Stimulated activated CD8-positive, alpha-beta memory T cell treated with anti-CD3 and anti-CD28 coated beads, Interleukin-15, amount 100 ng/mL, for 4 hours (primary cell): ENCODE data around the gene ANKS1B.
"Not testable (repeated sequence)": the region's sequence is repeated elsewhere in the genome, so short reads cannot be mapped to it uniquely, and the experiment has no call there.

Source experiments
- DNase-seq, 2 donors: peaks; one replicate each; pipeline ENCODE4 v3.0.0-alpha.2; 2020; ENCODE audit warnings: low read depth in 2 of 2

The ANKS1B gene

DNA sequence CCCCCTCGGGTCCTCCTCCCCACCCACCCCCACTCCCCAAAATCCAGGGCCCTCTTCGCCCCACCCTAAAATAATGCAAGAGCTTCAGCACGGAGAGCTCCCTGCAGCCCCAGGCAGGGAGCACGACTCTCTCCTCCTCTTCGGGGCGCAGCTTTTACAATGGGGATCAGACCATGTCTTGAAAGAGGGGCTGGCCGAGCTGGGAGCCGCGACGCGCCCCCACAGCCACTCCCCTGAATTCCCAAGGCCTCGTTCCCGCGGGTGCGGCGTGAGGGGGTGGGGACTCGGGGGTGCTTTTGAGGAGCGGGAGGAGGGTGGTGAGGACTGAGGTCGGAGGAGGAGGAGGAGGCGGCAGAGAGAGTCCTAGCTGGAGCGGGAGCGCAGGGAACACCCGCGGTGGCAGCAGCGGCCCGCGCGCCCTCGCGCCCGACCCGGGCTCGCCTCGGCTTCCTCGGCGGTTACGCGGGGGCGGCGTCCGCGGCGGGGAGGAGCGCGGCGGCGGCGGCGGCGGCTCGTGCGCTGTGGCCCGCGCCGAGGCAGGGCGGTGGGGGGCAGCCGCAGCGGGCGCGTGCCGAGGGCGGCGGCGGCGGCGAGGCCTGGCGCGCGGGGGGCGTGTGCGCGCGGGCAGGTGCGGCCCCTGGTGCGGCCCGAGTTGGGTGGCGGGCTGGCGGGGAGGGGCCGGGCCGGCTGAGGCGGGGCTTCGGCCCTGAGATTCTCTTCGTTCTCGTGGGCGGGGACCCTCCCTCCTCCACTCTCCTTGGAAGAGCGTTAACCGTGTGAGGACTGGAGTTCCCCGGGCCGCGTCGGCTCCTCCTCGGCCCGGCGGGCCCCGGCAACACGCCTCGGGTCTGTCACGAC is at the start of gene ANKS1B:
ANKS1B (minus strand) TSS at position 666 of the 858 bp plus-strand sequence. CDS start 699 bp downstream, outside the sequence.
- no peak for DNase-seq

DNA sequence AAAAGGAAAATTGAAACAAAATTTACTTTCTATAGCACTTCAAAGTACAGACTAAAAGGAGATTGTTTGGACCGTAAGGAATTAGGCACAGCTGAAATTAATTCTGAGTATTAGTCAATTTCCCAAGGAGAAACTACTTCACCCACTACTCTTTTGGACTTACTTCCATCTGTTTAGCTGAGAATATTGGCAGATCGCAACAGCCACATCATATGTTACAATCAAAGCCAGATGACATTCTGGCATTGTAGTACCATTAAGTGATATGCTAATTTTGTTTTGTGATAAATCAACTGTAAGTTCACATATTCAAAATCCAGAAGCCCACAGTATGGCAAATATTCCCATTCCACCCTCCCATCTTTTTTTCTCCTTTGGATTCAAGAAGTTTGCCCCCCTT is 47.1 kb upstream of the ANKS1B start:
- DNase-seq = no peak

DNA sequence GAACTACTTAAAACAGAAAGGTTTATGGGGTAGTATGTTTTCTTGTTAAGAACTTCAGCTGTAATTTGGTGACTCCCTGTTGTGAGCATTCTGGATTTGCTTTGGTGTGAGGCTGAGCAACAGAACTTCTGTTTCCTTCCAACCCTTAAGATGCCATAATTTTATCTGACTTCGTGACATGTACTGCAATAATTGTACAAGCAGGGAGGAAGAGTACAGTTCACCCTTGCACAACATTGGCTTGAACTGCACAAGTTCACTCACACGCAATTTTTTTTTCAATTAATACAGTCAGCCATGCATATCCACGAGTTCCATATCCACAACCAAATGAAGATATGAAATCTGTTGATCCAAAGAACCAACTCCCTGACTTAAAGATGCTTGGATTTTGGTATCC is 42.9 kb upstream of the ANKS1B start:
- DNase-seq = no peak

DNA sequence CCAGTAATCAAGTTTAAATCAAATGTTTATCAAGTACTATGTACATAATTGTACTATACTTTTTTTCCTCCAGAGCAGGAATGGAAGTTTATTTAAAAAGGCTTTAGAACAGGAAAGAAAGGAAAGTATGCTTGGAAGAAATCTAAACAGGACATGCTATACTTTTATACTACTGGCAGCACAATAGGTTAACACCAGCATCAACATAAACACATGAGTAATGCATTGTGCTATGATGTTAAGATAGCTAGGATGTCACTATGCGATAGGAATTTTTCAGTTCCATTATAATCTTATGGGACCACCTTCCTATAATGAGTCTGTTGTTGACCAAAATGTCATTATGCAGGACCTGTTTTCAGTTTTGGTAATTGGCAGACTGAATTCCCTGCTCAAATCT is 41.5 kb upstream of the ANKS1B start:
- DNase-seq = no peak

DNA sequence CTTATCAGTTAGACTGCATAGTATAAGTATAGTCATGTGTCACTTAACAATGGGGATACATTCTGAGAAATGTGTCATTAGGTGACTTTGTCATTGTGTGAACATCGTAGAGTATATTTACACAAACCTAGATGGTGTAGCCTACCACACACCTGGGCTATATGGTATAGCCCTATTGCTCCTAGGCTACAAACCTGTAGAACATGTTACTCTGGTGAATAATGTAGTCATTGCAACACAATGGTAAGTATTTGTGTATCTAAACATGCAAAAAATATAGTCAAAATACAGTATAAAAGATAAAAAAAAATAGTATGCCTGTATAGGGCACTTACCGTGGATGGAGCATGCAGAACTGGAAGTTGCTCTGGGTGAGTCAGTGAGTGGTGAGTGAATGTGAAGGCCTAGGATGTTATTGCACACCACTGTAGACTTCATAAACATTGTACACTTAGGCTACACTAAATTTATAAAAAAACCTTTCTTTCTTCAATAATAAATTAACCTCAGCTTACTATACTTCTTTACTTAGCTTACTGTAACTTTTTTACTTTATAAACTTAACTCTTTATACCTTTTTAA is 40.3 kb upstream of the ANKS1B start:
- DNase-seq = no peak

DNA sequence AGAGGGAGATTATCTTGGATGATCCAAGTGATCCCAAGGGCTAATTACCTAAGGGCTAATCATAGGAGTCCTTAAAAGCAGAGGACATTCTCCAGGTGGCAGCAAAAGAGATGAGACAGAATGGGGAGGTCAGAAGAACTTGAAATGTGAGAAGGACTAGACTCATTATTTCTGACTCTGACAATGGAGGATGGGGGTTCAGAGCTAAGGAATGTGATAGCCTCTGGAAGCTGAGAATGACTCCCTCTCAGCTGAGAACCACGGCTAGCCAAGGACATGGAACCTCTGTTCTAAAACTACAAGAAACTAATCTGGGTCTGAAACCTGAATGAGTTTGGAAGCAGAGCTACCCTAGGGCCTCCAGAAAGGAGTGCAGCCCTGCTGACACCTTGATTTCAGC is 35.6 kb upstream of the ANKS1B start:
- no peak for DNase-seq

DNA sequence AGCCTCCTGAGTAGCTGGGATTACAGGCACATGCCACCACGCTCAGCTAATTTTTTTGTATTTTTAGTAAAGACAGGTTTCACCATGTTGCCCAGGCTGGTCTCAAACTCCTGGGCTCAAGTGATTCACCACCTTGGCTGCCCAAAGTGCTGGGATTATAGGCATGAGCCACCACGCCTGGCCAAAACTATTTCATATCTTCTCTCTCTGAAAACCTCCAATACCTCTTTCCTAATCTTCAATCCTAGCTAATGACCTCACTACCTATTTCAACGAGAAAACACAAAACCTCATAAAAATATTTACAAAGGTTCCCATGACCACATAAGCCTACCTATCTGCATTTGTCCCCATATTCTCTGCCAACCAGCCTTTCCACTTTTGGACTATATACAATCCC is 32.3 kb upstream of the ANKS1B start:
- no peak for DNase-seq

DNA sequence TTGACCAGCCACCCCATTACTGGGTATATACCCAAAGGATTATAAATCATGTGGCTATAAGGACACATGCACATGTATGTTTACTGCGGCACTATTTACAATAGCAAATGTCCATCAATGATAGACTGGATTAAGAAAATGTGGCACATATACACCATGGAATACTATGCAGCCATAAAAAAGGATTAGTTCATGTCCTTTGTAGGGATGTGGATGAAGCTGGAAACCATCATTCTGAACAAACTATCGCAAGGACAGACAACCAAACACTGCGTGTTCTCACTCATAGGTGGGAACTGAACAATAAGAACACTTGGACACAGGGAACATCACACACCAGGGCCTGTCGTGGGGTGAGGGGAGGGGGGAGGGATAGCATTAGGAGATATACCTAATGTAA is 31.6 kb upstream of the ANKS1B start:
- not testable (repeated sequence) for DNase-seq

DNA sequence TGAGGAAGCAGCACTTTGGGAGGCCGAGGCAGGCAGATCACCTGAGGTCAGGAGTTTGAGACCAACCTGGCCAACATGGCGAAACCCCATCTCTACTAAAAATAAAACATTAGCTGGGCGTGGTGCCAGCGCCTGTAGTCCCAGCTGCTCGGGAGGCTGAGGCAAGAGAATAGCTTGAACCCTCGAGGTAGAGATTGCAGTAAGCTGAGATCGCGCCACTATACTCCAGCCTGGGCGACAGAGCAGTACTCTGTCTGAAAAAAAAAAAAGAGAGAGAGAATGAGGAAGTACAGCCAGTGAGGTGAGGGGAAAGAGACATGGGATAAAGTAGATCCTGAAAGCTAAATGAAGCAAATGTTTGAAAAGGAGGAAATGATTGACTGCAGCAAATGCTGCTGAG is 21.1 kb upstream of the ANKS1B start:
- not testable (repeated sequence) for DNase-seq

DNA sequence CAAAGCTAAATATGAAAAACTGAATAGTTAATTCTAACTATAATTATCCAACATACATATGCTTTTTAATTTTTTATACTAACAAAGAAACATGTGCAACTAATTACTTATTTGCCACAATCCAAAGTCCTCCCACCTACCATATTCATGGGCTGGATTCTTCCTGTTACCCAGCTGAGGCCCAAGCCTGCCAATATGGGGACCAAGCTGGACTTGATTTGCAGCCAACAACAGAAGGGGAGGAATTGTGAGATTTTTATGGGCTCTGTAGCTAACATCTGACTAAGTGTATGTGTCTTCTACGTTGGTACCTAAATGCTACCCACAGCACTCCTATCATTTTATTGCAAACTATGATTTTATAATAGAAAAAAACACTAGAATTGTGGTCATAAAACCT is 13.1 kb upstream of the ANKS1B start:
- DNase-seq = no peak

DNA sequence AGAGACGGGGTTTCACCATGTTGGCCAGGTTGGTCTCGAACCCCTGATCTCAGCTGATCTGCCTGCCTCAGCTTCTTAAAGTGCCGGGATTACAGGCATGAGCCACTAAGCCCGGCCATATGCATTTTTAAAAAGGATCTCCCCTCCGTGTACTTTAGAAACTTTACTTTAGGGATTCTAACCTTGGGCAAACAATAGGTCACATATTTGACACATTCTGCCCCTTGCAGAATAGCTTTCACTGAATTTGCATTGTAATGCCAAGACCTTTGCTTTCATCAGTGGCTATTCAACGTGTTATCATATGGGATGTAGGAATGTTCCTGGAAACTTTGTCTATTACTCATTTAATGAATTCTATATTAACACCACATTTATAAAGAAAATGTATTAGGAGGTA is 11.4 kb upstream of the ANKS1B start:
- no peak for DNase-seq

DNA sequence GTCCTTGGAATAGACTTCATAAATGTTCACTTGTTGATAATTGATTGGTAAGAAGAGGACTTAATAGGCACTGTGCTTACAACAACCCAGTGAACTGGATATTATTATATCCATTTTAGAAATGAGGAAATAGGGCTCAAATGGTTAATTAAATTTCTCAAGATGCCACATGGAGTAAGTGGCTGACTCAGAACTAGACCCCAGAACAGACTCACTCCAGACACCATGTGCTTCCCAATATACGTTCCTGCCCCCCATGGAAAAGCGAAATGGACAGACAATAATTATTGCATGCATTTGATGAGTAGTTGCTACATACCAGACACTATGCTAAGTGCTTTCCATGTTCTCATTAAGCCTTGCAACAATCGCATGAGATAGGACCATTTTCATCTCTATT is 895 bp upstream of the ANKS1B start:
- no peak for DNase-seq

DNA sequence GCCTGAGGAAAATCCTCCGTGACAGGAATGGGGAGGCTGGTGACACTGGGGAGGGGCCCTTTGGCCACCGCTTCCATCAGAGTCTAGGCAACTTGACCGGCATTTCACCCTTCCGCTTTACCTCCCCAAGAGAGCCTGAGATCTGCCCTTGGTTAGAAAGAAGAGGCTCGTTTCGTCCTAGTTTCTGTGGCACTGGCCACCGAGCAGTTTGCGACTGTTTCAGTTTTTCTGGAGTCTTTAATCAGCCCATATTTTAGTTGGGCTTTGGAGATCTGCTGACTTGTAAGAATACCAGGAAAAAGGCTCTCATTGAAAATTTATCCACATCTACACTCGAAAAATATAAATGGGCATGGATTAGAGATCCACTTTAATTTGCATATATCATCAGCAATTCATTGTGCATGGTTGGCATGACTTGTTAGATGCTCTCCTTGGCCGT is 414 bp upstream of the ANKS1B start:
- no peak for DNase-seq

DNA sequence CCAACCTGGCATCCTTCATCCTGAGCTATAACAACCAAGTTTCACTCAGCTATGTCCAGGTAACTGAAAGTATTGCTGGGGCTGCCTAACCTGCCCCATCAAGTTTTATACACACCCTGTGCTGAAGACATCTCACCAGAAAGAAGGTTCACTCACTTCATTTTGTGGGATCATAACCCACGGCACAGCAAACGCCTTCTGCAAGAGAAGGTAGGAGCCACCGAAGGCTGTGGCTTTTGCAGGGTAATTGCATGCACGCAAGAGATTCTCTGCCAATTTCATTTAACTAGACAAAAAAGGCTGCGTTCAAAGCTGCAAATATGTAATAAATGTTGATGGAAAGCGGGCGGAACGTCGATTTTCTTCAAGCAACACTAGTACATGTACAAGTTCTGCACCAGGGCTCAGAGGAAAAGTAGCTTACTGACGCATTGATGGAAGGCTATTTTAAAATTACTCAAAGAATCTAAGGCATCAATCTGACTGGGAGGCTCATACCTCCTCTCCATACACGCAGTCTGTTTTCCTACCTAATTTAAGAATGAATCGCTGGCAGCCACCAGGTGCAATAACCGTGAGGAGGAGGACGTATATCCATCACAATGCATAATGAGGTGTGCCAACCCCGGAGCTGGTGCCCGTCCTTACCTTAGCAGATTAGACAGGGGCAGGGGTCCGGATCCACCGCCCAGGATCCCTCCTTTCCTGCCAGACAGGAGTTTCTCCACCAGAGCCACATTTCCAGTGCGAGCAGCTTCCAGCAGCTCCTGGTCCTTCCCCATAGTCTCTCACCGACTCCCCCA is 1.1 kb downstream of the ANKS1B start:
- DNase-seq = no peak

DNA sequence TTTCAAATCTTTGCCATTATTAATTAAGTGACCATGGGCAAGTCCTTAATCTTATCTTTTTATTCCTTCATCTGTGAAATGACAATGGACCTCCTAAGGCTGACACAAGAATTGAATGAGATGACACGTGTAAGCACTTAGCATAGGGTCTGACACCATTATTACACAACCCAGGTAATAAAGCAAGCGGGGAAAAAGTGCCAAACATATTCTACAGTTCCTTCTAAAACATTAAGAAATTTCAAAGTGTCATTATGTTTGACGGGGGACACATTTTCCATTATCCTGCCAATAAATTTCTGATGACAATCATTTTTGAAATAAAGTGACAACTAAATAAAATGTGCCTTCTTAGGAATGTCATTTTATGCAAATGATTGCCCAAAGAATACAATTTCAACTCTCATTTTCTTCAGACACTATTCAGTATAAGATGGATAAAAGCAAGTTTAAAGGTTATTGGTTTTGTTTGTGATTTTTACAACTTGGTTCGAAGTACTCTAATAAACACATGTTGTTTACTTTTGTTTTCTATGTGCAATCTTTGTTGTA is 3.0 kb downstream of the ANKS1B start:
- DNase-seq = no peak

DNA sequence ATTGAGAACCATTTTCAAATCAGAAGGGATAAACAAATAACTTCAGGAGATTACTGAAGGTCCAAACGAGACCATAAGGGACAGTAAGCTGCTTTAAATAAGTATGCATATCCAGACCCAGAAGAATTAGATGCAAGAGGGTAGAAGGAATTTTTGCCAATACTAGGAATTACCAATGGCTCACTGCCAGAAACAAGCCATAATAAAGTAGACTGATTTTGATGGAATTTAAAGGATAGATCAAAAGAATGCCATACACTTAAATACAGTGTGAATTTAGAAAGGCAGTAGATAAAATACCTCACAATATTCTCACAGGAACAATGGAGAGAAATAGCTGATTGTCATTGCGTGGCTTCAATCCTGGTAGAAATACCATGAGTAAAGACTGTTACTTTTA is 5.3 kb downstream of the ANKS1B start:
- no peak for DNase-seq

DNA sequence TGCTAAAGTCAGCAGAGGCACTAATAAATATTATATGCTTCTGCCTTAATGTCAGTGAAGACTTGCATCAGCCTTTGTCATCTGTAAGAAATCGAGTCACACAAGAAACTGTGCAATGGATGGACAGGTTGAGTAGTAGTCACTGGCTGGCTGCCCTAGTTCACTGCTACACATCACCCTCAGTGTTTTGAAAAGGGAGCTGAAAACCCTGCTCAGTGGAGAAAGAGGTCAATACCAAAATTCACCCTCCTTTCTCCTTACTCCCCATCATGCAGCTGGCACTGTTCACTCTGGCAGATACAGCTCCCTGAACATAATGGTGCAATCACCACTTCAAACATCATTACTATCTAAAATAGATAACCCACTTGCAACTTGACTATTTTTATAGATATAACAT is 6.6 kb downstream of the ANKS1B start:
- DNase-seq = no peak

DNA sequence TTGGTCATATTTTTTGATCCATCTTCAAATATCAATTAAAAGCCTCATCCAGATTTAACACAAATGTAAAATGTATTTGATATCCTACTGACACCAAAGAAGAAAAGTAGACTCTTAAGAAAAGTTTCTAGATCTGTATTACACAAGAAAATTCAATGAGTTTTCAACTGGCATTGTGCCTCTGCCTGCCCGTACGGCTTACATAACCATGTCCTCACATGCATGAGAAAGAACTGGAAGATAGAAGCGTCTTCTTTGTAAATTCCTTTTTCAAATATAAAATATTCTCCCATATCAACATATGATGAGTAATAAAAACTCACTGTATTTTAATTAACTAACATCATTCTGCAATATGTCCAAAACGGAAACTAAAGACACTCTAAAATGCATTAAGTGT is 7.2 kb downstream of the ANKS1B start:
- no peak for DNase-seq

DNA sequence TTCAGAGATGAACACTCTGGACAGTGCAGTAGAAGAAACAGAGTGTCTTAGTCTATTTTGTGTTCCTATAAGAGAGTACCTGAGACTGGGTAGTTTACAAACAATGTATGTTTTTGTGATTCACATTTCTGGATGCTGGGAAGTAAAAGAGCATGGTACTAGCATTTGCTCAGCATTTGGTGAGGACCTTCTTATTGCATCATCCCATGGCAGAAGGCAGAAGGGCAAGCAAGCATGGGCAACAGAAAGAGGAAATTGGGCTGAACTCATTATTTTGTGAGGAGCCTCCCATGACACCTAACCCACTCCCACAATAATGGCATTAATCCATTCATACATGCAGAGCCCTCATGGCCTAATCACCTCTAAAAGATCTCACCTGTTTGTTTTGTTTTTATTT is 8.0 kb downstream of the ANKS1B start:
- DNase-seq = no peak

DNA sequence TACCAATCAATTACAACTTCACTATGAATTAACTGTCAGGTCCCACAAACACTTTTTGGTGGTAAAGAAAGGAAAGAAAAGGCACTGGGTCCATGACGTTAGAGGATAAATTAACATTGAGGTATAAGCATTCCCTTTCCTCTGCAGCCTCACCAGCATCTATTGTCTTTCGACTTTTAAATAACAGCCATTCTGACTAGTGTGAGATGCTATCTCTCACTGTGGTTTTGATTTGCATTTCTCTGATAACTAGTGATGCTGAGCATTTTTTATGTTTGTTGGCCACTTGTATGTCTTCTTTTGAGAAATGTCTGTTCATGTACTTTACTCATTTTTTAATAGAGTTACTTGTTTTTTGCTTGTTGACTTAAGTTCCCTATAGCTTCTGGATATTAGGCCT is 9.4 kb downstream of the ANKS1B start:
- DNase-seq = no peak

DNA sequence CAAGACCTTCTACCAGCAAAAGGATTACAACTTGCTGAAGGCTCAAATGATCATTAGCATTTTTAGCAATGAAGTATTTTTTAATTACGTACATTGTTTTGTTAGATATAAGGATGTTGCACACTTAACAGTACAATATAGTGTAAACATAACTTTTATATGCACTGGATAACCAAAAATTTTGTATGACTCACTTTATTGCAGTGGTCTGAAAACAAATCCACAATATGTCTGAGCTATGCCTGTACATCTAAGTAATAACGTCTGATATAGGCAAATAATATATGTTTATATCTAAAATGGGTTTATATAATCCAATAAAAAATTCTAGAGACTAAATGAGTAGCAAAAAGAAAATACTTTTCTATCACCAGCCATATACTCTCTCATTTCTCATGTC is 10.6 kb downstream of the ANKS1B start:
- DNase-seq = no peak

DNA sequence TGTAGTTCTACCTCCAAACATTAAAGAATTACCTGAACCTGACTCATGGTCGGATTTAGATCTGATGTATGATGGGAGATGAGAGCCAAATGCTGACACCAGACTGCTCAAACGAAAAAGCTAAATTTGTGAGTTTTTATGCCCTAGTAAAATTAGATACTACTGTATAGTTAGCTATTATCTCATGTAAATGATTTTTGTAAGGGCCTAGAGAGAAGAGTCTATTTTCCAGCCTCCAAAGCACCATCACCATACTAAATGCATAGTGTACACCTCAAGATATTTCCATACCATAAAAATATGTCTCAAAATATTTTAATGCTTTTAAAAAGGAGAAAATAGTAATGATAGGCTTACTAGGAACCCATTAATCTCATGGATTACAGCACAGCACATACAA is 18.3 kb downstream of the ANKS1B start:
- no peak for DNase-seq
